Mammary epithelial cell (primary cell): ENCODE results near the gene CCDC57.

Experiments used
- EZH2 ChIP-seq: IDR thresholded peaks from 2 replicates; pipeline ENCODE4 v1.6.1; 2012; ENCODE audit warnings: low read length, inconsistent platforms, borderline replicate concordance
- TF ChIP-seq, protein P1 (sequence below), 2 donors: IDR thresholded peaks in 1 of 2; conservative IDR thresholded peaks in 1 of 2; 2 replicates each; pipeline ENCODE4 v1.5.1; 2011 to 2012; ENCODE audit warnings: inconsistent platforms in 2 of 2, low read length in 2 of 2, mild to moderate bottlenecking in 2 of 2, control low read depth in 1 of 2, low read depth in 1 of 2; ENCODE audit not compliant: insufficient read depth in 1 of 2; ENCODE audit errors: extremely low read depth in 1 of 2

DNA sequence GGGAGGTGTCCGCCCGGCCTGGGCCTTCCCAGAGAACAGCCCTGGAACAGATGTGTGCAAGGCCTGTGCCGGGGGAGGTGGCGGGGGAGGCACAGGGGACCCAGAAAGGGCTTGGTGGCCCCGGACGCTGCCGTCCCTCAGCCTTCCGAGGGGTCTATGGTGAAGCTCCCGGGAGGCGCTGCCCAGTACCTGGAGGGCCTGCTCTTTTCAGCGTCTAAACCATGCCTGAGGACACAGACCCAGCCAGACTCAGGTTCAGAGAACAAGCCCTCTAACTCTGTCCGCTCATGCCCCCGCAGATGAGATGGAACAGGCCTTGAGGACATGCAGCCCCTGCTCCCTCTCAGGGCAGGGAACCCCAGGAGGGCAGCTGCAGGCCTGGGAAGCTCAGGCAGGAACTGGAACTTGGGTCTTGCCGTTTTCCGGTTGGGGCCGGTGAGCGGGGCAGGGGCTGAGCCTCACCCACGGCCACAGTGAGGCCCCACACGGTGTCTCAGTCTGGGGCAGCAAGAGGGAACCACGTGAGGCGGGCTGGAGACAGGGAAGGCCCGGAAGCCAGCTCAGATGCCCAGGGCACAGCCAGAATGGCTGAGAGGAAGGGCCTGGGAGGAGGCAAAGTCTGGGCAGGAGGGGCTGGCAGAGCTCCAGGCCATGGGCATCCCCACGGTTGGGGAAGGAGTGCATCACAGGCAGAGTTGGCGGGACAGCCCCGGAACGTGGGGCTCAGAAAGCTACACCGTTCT is 28.7 kb upstream of the CCDC57 start:
- TF ChIP-seq, protein P1, sequence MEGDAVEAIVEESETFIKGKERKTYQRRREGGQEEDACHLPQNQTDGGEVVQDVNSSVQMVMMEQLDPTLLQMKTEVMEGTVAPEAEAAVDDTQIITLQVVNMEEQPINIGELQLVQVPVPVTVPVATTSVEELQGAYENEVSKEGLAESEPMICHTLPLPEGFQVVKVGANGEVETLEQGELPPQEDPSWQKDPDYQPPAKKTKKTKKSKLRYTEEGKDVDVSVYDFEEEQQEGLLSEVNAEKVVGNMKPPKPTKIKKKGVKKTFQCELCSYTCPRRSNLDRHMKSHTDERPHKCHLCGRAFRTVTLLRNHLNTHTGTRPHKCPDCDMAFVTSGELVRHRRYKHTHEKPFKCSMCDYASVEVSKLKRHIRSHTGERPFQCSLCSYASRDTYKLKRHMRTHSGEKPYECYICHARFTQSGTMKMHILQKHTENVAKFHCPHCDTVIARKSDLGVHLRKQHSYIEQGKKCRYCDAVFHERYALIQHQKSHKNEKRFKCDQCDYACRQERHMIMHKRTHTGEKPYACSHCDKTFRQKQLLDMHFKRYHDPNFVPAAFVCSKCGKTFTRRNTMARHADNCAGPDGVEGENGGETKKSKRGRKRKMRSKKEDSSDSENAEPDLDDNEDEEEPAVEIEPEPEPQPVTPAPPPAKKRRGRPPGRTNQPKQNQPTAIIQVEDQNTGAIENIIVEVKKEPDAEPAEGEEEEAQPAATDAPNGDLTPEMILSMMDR (conservative IDR thresholded peaks at IDR 0.05 in 1 of 2, IDR thresholded peaks at IDR 0.05 in 1 of 2; ENCODE audit: extremely low read depth in 1 of 2, insufficient read depth in 1 of 2, low read depth in 1 of 2, low read length in 2 of 2) = no peak
- no peak for TF ChIP-seq EZH2
